Trophoblast cell (in vitro differentiated cells and primary cell): ENCODE results near the gene NALCN.

Experiments used
- DNase-seq, 2 donors: peaks; one replicate each; pipeline ENCODE4 v3.0.0-alpha.2; 2016
- H2AFZ ChIP-seq: 2 replicates; pipeline ENCODE4 v1.6.1; 2013; ENCODE audit warnings: low read length, moderate library complexity, mild to moderate bottlenecking; ENCODE audit not compliant: insufficient read depth, poor library complexity
- H2AK5ac ChIP-seq: 2 replicates; pipeline ENCODE4 v1.6.1; 2013; ENCODE audit warnings: mild to moderate bottlenecking, low read length
- H2BK120ac ChIP-seq: 2 replicates; pipeline ENCODE4 v1.6.1; 2013; ENCODE audit warnings: low read length, mild to moderate bottlenecking, moderate library complexity; ENCODE audit not compliant: insufficient read depth, poor library complexity
- H2BK12ac ChIP-seq: 2 replicates; pipeline ENCODE4 v1.6.1; 2013; ENCODE audit warnings: mild to moderate bottlenecking, low read length, moderate library complexity
- H2BK5ac ChIP-seq: 2 replicates; pipeline ENCODE4 v1.6.1; 2013; ENCODE audit warnings: low read length, low read depth, moderate library complexity, mild to moderate bottlenecking; ENCODE audit not compliant: poor library complexity
- H3K14ac ChIP-seq: 2 replicates; pipeline ENCODE4 v1.6.1; 2013; ENCODE audit warnings: mild to moderate bottlenecking, low read length
- H3K18ac ChIP-seq: 2 replicates; pipeline ENCODE4 v1.6.1; 2013; ENCODE audit warnings: mild to moderate bottlenecking, low read length
- H3K23ac ChIP-seq: 2 replicates; pipeline ENCODE4 v1.6.1; 2013; ENCODE audit warnings: low read length
- H3K27ac ChIP-seq: 2 replicates; pipeline ENCODE4 v1.5.1; 2013; ENCODE audit warnings: low read depth, mild to moderate bottlenecking, inconsistent platforms, low read length, moderate library complexity
- H3K27me3 ChIP-seq: 2 replicates; pipeline ENCODE4 v1.6.1; 2013; ENCODE audit warnings: inconsistent platforms, mild to moderate bottlenecking, low read length, moderate library complexity; ENCODE audit not compliant: insufficient read depth
- H3K36me3 ChIP-seq, 2 experiments: 1 replicate in 1 of 2; 2 replicates in 1 of 2; pipeline ENCODE4 v1.6.1; 2013; ENCODE audit warnings: low read length in 2 of 2, mild to moderate bottlenecking in 2 of 2, moderate library complexity in 1 of 2; ENCODE audit not compliant: insufficient read depth in 2 of 2, control insufficient read depth in 1 of 2
- H3K4ac ChIP-seq: 2 replicates; pipeline ENCODE4 v1.6.1; 2013; ENCODE audit warnings: low read depth, mild to moderate bottlenecking, low read length, moderate library complexity
- H3K4me1 ChIP-seq, 2 experiments: 1 replicate in 1 of 2; 2 replicates in 1 of 2; pipeline ENCODE4 v1.6.1; 2013; ENCODE audit warnings: low read length in 2 of 2, mild to moderate bottlenecking in 2 of 2, moderate library complexity in 1 of 2; ENCODE audit not compliant: insufficient read depth in 2 of 2, control insufficient read depth in 1 of 2
- H3K4me2 ChIP-seq: 2 replicates; pipeline ENCODE4 v1.6.1; 2013; ENCODE audit warnings: inconsistent platforms, mild to moderate bottlenecking, low read length, moderate library complexity
- H3K4me3 ChIP-seq: 2 replicates; pipeline ENCODE4 v1.5.1; 2013; ENCODE audit warnings: mild to moderate bottlenecking, low read depth, low read length, inconsistent platforms
- H3K79me1 ChIP-seq: one replicate; pipeline ENCODE4 v1.6.1; 2013; ENCODE audit warnings: low read length
- H3K79me2 ChIP-seq: 2 replicates; pipeline ENCODE4 v1.6.1; 2013; ENCODE audit warnings: low read length, mild to moderate bottlenecking; ENCODE audit not compliant: control insufficient read depth, insufficient read depth, poor library complexity
- H3K9ac ChIP-seq: 2 replicates; pipeline ENCODE4 v1.6.1; 2013; ENCODE audit warnings: mild to moderate bottlenecking, low read length
- H3K9me3 ChIP-seq: 2 replicates; pipeline ENCODE4 v1.6.1; 2013; ENCODE audit warnings: low read depth, mild to moderate bottlenecking, control low read depth, inconsistent platforms, low read length; ENCODE audit not compliant: insufficient read depth
- H4K12ac ChIP-seq: 2 replicates; pipeline ENCODE4 v1.6.1; 2013; ENCODE audit warnings: low read depth, mild to moderate bottlenecking, low read length, moderate library complexity
- H4K8ac ChIP-seq: 2 replicates; pipeline ENCODE4 v1.6.1; 2013; ENCODE audit warnings: low read depth, mild to moderate bottlenecking, low read length, moderate library complexity
- H4K91ac ChIP-seq: one replicate; pipeline ENCODE4 v1.6.1; 2013; ENCODE audit warnings: low read depth, mild to moderate bottlenecking, low read length, moderate library complexity
- WGBS: extraction: QIAGEN DNeasy Blood & Tissue Kit; methylation state at CpG from one replicate; pipeline ENCODE4 v1.1.7; 2013; ENCODE audit warnings: missing lambda C conversion rate; ENCODE audit not compliant: insufficient read length, insufficient coverage; ENCODE audit errors: extremely low coverage; 5-methylcytosine and 5-hydroxymethylcytosine counted together

The NALCN gene

DNA sequence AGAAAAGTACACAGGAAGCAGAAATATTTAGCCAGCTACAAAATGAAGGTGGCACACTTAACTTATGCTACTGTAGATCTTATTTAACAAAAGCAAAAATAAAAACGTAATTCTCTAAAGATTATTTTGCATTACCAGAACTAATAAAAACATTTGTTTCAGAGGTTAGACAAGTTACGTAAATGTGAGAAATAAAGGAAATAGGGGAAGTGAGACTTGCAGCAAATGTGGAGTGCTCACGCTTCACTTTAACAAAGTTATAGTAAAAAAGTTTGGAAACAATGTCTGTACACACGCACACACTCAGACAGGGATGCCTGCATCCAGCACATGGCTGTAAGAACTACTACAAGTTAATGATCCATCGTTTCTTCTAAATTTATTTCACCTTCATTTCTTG, 83.7 kb downstream of the NALCN start:
- Histone ChIP-seq H3K79me1 (no peaks in the 10 kb centered on the region), H2BK5ac (no peak overlapping the region), H2BK120ac (no peak overlapping the region), H3K4ac (no peak overlapping the region), H2AK5ac (no peak overlapping the region), H3K4me1 (no peaks in the 10 kb centered on the region), H4K91ac (no peak overlapping the region), H4K12ac (no peak overlapping the region), H3K27ac (no peak overlapping the region), H3K4me3 (no peak overlapping the region), H3K36me3 (no peaks in the 10 kb centered on the region), H3K27me3 (no peaks in the 10 kb centered on the region), H2BK12ac (no peak overlapping the region), H3K23ac (no peak overlapping the region), H3K18ac (no peak overlapping the region), H3K79me2 (no peaks in the 10 kb centered on the region), H3K9me3 (no peaks in the 10 kb centered on the region), H3K9ac (no peak overlapping the region), H3K14ac (no peak overlapping the region), H2AFZ (no peak overlapping the region), H4K8ac (no peak overlapping the region), H3K4me2 (no peak overlapping the region)
- no CpG with 5 or more reads among the region's 5 CpGs for WGBS
- no peak for DNase-seq

DNA sequence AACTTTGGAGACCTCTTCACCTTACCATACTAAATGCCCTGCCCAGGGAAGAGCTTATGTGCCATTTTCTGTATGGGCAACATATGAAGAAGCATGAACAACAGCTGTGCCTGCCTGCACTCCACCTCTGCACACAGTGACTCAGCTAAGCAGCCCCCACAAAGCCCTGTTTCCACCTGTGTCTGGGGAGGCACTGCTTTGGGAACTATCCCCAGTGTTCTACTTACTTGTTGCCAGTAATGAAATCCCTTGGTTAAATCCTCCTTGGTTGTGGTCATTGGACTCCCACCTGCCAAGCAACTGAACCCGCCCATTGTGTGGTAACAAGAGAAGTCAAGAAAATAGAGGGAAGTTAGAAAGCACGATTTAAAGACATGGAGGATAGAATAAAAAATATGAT, 84.6 kb downstream of the NALCN start:
- no CpG with 5 or more reads among the region's 2 CpGs for WGBS
- H3K4me1 ChIP-seq = no peaks in the 10 kb centered on the region
- H3K79me2 ChIP-seq = no peaks in the 10 kb centered on the region
- no peak overlapping the region for H3K4me3 ChIP-seq
- H3K9me3 ChIP-seq = no peaks in the 10 kb centered on the region
- H3K4me2 ChIP-seq = no peak overlapping the region
- H3K4ac ChIP-seq = no peak overlapping the region
- no peak overlapping the region for H3K9ac ChIP-seq
- H3K14ac ChIP-seq = no peak overlapping the region
- H3K27me3 ChIP-seq = no peaks in the 10 kb centered on the region
- no peak overlapping the region for H3K23ac ChIP-seq
- no peak overlapping the region for H2BK12ac ChIP-seq
- no peak overlapping the region for H2BK120ac ChIP-seq
- no peak overlapping the region for H3K18ac ChIP-seq
- H2BK5ac ChIP-seq = no peak overlapping the region
- no peaks in the 10 kb centered on the region for H3K36me3 ChIP-seq
- H3K79me1 ChIP-seq = no peaks in the 10 kb centered on the region
- no peak overlapping the region for H4K91ac ChIP-seq
- no peak overlapping the region for H2AK5ac ChIP-seq
- no peak overlapping the region for H3K27ac ChIP-seq
- DNase-seq = no peak
- no peak overlapping the region for H4K12ac ChIP-seq
- H4K8ac ChIP-seq = no peak overlapping the region
- no peak overlapping the region for H2AFZ ChIP-seq

DNA sequence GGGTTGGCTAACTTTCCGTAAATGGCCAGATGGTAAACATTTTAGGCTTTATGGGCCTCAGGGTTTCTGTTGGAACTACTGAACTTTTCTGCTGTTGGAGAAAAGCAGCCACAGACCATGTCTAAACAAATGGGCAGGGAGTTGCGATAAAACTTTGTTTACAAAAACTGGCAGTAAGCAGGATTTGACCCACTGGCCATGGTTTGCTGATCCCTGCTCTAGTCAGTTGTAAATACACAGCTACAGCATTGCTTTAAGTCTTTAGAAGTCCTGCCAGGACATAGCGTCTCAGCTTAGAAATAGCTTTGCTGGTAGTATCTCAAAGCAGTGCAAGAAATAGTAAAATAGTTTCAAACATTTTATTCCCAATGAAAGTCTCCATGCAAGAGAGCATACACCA, 88.4 kb downstream of the NALCN start:
- H2BK5ac ChIP-seq = no peak overlapping the region
- no peak overlapping the region for H3K4me2 ChIP-seq
- no peak overlapping the region for H2BK120ac ChIP-seq
- H3K14ac ChIP-seq = no peak overlapping the region
- H3K4ac ChIP-seq = no peak overlapping the region
- no peaks in the 10 kb centered on the region for H3K36me3 ChIP-seq
- H3K79me2 ChIP-seq = no peaks in the 10 kb centered on the region
- DNase-seq = no peak
- H3K4me3 ChIP-seq = no peak overlapping the region
- H3K9ac ChIP-seq = no peak overlapping the region
- H3K79me1 ChIP-seq = no peaks in the 10 kb centered on the region
- H4K12ac ChIP-seq = no peak overlapping the region
- H3K27me3 ChIP-seq = no peaks in the 10 kb centered on the region
- no peak overlapping the region for H3K27ac ChIP-seq
- H2AFZ ChIP-seq = no peak overlapping the region
- no peak overlapping the region for H3K23ac ChIP-seq
- no peak overlapping the region for H4K91ac ChIP-seq
- no CpG with 5 or more reads among the region's 3 CpGs for WGBS
- no peak overlapping the region for H4K8ac ChIP-seq
- no peak overlapping the region for H3K18ac ChIP-seq
- no peak overlapping the region for H2AK5ac ChIP-seq
- H3K9me3 ChIP-seq = no peaks in the 10 kb centered on the region
- no peaks in the 10 kb centered on the region for H3K4me1 ChIP-seq
- no peak overlapping the region for H2BK12ac ChIP-seq

DNA sequence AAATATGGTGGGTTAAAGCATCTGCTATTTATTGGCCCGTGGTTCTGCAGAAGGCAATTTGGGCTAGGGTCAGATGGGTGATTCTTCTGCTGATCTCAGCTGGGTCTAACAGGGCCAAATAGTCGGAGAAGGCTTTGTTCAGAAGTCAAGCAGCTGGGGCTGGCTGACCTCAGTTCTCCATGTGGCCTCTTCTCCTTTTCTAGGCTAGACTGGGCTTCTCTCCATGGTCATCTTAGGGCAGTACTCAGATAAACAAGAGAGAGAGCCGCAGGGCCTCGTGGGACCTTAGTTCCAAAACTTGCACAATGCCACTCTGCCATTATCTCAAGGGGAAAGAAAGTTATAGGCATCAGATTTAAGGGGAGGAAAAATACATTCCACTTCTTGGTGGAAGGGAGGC, 89.6 kb downstream of the NALCN start:
- no peaks in the 10 kb centered on the region for H3K27me3 ChIP-seq
- H3K4me1 ChIP-seq = no peaks in the 10 kb centered on the region
- no peak overlapping the region for H3K4me3 ChIP-seq
- no peak overlapping the region for H2BK12ac ChIP-seq
- no CpG with 5 or more reads among the region's 4 CpGs for WGBS
- H2AK5ac ChIP-seq = no peak overlapping the region
- no peaks in the 10 kb centered on the region for H3K36me3 ChIP-seq
- no peak overlapping the region for H3K4ac ChIP-seq
- H3K27ac ChIP-seq = no peak overlapping the region
- H2BK120ac ChIP-seq = no peak overlapping the region
- no peak overlapping the region for H3K4me2 ChIP-seq
- H2BK5ac ChIP-seq = no peak overlapping the region
- H4K12ac ChIP-seq = no peak overlapping the region
- no peak overlapping the region for H3K18ac ChIP-seq
- no peak overlapping the region for H3K23ac ChIP-seq
- no peak overlapping the region for H4K91ac ChIP-seq
- no peak overlapping the region for H3K14ac ChIP-seq
- H3K79me2 ChIP-seq = no peaks in the 10 kb centered on the region
- H3K9ac ChIP-seq = no peak overlapping the region
- no peak for DNase-seq
- no peaks in the 10 kb centered on the region for H3K79me1 ChIP-seq
- no peak overlapping the region for H2AFZ ChIP-seq
- H3K9me3 ChIP-seq = no peaks in the 10 kb centered on the region
- H4K8ac ChIP-seq = no peak overlapping the region
